ENCODE results near the gene UBE2D4.
"Not testable (repeated sequence)": the region's sequence is repeated elsewhere in the genome, so short reads cannot be mapped to it uniquely, and the experiment has no call there.

The UBE2D4 gene

DNA sequence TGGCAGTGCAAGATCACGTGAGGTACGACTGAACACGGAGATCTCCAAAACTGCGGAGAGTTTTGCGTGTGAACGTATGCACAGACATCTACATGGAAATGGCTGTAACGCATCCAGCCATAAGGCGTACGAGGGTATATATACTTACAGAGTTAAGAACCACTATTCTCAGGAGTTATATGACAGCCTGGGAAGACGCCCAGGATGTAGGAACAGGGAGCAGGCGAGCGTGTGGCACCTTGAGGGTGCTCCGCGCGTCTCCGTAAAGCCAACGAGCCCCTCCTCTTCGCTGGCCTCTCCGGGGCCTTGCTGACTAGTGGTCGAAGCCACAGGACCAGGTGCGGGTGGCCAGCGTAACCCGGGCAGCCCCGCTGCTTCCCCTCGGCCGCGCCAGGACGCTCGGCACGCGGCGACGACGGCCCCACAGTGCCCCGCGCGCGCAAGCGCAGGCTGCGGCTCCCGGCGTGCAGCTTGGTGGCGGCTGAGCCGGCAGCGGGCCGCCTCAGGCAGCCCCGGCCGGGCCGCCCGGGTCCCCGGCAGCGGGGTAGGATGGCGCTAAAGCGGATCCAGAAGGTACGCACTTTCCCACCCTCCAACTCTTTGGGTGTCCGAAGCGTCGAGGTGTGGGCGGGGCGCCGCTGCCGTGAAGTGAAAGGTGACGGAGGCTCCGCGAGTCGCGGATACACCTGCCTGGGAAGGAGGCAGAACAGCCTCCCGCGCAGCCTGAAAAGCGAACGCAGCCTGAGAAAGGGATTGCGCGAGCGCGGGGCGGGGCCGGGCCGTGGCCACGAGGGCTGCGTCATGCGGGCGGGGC, at the start of gene UBE2D4:
Gene UBE2D4, plus strand, starts transcription at position 453 of the 814 bp plus-strand sequence. Its CDS starts 97 bp downstream, at position 550.
- DNase-seq (ENCODE audit: low spot score): peak; percentile 73

DNA sequence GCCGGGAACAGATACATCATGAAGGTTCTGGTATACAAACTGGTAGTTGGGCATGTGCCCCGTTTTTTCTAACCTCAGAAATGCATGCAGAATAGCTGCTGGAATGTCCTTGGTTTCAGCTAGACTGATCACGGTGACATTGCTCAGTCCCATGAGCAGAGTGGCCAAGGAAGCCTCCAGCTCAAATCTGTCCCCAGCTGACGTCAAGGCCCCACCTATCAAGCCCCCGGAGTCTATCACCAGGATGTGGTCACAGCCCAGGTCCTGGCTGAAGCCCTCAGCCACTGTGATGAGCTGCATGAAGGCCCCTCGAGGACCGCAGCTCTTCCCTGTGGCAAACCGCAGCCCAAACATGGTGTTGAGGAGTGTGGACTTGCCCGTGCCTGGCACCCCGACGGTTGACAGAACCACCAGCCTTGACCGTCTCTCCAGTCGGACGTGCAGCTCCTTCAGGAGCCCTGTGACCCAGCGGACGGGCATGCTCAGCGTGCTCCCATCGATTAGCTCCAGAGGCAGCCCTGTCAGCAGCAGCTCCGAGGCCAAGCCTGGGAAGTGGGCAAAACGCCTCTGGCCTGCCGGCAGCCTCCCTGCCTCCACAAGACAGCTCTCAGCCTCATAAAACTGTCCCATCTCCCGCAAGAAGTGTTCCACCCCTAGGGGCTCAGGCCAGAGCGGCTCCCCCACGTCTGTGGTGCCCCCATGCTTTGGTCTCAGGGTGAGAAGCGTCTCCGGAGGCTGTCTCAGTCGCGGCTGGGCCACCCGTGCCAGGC, 49.1 kb upstream of the UBE2D4 start:
- DNase-seq (ENCODE audit: low spot score): no peak

DNA sequence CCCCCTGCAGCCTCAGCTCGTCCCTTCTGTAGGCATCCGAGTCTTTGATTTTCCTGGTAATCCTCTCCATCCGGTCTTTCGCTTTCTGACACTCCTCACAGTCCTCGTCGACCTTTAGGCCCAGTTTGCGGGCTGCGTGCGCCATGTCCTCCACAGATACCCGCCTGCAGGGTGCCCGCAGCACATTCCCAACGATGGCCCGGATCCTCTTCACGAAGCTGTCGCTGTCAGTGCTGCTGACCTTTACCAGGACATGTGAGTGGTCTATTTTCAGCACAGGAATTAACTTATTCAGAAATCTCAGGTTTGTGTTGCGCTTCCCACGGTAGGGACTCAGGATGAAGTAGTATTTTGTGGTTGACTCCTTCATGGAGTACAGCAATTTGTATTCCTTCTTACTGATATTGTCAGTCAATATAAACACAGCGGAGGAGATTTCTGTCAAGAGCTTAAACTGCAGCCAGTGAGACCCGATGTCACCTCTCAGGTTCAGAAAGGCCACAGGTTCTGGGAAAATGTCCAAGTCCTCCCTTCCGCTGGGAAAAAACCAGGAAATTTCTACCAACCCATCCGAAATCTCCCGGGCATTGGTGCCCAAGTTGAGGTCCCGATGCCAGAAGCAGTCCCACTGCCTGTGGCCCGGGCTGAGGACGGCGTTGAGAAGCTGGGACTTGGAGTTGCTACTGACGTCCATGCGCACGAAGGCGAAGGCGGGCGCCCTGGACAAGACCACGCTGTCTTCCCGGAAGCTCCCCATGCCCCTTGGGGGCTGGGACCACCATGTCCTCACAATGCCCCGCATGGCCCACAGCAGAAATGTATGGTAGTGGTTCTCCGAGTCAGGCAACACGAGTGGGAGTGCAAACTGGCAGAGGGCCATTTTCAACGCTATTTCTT, 48.0 kb upstream of the UBE2D4 start:
- no peak for DNase-seq (ENCODE audit: low spot score)

DNA sequence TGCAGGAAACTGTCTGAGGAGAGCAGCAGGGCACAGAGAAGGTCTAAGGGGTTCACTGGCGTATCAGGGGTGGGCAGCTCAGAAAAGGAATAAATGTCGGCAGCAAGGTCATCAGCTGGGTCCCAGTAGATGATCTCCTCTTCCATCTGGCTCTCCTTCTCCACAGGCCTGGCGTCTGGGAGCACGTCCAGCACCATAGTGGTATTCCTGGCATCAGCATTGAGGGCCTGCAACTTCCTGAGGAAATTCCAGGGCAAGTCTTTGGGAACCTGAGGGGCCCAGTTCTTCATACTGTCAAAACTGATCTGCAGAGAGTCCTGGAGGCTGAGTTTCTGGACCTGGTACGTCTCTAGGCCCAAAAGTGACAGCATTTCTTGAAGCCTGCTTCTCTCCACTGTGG, 47.4 kb upstream of the UBE2D4 start:
- no peak for DNase-seq (ENCODE audit: low spot score)

DNA sequence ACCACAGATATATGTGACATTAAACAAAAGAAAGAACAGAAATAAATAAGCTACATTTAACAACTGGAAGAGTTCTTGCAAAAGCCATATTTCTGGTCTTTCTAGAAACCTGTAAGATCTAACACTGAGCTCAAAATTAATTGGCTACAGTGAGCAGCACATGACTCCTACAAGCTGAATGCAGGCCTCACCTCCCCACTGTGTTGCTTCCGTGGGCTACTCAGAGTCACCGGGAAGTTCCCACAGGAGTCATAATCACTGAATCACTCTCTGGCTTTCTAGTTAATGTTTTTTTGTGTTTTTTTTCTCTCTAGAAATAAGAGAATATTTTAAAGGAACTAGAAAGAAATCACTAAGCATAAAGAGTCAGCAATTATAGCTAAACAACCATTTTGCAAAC, 46.8 kb upstream of the UBE2D4 start:
- no peak for DNase-seq (ENCODE audit: low spot score)

DNA sequence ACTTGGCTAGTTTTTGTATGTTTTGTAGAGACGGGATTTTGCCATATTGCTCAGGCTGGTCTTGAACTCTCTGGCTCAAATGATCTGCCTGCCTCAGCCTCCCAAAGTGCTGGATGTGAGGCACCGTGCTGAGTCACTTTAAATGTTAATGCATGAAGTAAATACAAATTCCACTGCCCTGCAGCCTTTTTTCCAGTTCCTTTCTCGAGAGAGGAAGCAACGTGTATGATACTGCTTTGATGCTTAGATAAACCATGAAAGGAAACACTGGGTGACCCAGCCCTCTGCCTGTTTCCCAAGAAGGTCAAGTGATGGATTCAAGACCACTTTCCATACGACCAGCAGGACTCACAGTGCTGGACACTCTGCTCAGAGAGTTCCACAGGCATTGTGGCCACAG, 45.6 kb upstream of the UBE2D4 start:
- no peak for DNase-seq (ENCODE audit: low spot score)

DNA sequence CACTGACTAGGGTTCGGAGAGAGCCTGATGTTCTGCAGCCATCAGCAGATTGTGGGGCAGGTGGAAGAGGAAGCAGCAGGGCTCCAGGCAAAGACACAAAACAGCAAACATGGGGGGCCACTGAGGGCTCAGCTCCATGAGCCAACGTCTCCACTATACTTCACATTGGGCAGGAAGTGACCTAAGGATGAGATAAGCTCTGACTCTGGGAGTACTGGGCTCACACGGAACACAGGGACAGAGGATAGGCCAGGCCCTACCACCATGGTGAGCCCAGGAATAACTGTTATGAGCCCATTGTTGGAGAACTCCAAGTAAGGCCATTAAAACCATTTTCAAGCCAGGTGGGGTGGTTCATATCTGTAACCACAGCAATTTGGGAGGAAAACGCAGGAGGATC, 42.0 kb upstream of the UBE2D4 start:
- no peak for DNase-seq (ENCODE audit: low spot score)

DNA sequence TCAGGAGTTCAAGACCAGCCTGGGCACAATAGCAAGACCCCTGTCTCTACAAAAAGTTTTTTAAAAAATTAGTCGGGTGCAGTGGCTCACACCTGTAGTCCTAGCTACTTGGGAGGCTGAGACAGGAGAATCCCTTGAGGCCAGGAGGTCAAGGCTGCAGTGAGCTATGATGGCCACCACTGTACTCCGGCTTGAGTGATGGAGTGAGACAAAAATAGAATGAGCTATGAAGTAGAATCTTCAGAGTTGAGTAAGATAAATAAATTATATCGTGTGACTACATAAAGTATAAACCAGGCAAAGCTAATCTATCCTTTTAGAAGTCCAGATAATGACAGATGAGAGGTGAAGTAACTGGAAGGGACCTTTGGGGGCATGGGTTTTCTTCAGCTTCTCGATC, 41.6 kb upstream of the UBE2D4 start:
- DNase-seq (ENCODE audit: low spot score): no peak

DNA sequence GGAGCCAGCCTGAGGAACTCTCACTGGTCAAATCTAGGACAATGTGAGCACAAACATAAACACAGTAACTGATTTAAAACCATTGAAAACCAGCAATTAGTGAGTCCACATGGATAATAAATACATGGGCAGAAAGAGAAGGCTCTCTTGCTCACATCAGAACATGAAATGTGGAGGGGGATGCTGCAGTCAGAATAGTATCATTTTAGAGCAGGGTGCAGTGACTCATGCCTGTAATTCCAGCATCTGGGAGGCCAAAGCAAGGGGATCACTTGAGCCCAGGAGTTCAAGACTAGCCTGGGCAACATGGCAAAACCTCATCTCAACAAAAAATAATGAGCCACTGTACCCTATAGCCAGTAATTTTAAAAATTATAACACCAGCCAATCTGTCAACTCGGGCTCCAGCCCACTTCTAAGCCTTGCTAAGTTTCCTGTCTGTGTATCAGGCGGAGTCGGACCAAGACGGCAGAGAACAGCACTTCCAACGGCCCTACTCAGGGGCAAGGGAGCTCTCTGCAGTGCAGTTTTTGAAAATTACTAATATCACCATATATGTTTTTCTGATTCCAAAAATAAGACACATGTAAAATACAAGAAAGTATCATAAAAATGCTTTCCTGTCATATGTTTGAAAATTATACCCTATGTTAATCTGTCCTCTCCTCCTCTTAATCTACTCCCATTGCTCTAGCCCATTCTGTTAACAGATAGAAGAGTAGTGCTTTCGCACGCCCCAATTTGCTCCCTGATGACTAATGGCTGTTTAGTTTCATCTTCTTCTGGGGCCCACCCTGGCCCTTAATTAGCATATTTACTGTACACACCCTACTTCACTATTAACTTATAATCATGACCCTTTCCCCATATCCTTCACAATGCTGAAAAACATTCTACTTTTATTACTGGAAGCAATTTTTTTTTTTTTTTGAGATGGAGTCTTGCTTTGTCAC, 37.0 kb upstream of the UBE2D4 start:
- peak; percentile 68 for DNase-seq (ENCODE audit: low spot score)

DNA sequence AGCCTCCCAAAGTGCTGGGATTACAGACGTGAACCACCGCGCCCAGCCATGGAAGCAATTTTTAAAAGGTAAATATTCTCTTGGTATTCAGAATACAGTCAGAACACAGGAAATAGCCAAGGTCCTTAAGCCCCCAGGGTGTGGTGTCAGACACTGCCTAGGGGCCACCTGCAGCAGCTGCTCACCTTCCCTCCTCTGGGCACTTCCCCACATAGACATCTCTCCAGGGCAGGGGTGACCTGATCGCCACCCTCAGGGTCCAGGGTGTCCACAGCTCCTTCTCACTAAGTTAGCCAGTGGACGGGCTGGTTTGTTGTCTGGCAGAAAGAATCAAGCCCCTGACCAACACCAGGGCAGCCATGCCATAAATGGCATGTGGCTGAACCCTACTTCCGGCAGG, 35.8 kb upstream of the UBE2D4 start:
- DNase-seq (ENCODE audit: low spot score): no peak

DNA sequence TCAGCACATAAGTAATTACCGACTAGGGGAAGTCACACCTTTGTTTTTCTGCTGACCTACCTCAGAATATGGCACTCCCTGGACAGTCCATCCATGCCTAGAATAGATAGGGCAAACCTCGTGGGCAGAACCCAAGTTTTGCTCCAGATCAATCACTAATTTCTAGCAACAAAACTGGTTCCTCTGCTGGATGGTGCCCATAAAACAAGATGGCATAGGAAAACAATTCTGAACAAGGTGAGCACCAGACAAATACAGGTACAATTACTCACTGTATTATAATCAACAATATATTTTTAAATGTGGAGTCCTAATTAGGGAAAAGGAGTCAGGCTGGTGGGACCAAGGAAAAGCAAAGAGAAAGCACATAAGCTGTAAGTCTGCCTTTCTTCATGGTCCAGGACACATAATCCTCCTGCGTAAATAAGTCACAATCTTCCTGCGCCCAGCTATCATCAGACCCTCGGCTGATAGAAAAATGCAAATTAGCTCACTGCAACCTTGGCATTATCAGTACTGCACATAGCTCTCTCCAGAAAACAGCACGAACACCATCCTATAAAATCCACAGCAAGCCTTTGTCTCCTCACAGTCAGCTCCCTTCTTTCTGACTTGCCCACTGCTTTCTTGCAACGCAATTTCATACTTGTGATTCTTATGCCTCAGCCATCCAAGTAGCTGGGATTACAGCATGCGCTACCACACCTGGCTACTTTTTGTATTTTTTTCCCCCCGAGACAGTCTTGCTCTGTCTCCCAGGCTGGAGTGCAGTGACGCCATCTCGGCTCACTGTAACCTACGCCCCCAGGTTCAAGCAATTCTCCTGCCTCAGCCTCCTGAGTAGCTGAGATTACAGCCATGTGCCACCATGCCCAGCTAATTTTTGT, 34.9 kb upstream of the UBE2D4 start:
- DNase-seq (ENCODE audit: low spot score): no peak

DNA sequence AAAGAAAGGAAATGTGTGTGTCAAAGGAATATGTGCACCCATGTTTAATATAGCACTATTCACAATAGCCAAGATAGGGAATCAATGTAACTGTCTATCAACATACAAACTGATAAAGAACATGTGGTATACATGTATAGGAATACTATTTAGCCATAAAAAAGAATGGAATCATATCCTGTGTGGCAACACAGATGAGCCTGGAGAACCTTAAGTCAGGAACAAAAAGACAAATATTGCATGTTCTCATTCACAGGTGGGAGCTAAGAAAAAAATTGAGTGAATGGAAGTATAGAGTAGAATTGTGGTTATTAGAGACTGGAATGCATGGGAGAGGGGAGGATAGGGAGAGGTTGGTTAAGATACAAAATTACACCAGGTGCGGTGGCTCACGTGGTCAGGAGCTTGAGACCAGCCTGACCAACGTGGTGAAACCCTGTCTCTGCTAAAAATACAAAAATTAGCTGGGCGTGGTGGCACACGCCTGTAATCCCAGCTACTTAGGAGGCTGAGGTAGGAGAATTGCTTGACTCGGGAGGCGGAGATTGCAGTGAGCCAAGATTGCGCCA, 30.3 kb upstream of the UBE2D4 start:
- DNase-seq (ENCODE audit: low spot score): no peak

DNA sequence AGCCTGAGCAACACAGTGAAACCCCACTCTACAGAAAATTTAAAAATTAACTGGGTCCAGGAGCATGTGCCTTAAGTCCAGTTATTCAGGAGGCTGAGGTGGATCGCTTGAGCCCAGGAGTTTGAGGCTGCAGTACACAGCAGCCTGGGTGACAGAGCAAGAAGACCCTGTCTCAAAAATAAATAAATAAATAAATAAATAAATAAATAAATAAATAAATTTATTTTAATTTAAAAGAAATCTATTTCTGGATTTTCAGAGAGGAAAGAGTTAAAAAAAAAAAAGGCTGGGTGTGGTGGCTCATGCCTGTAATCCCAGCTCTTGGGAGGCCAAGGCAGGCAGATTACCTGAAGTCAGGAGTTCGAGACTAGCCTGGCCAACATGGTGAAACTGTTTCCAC, 27.7 kb upstream of the UBE2D4 start:
- not testable (repeated sequence) for DNase-seq (ENCODE audit: low spot score)

DNA sequence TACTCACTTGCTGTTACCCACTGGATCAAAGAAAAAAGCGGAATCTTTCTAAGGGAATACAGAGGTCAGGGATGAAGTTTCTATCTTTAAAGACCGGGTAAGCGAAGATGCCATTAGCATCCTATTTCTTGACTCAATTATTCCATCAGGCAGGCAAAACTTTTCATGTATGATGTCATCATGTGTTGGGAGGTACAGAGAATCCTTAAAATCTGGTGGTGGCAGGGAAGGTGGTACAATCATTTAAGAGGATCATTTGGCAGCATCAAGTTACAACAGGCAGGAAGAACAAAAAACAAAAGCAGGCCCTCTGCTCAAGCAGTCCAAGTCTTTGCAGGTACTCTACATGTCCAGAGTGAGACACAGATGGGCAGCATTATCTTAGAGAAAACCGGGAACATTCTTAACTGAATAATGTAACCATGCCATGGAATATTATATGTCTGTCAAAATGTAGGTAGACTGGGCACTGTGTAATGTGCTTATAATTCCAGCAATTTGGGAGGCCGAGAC, 23.6 kb upstream of the UBE2D4 start:
- no peak for DNase-seq (ENCODE audit: low spot score)

DNA sequence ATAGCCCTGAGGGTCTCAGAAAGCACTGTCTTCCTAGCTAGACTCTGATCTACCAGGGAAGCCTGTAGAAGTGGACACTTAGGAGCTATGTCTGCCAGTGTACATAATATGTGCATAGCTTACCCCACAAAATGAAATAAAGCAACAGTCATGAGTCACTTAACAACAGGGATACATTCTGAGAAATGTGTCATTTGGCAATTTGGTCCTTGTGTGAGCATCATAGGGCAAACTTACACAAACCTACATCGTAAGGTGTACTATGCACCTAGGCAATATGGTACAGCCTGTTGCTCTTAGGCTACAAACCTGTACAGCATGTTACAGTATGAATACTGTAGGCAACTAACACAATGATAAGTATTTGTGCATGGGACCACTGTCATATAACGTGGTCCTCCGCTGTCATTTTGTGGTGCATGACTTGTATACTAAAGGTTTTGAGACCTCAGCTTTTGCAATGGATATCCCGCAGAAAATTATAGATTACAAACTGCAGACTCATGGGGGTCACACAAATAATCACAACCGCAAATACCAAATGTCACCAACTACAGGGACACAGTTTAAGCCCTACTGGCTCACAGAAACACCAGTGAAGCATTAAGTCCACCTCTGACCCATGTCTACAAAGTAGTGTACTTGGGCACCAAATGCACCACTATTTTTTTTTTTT, 21.6 kb upstream of the UBE2D4 start:
- no peak for DNase-seq (ENCODE audit: low spot score)

DNA sequence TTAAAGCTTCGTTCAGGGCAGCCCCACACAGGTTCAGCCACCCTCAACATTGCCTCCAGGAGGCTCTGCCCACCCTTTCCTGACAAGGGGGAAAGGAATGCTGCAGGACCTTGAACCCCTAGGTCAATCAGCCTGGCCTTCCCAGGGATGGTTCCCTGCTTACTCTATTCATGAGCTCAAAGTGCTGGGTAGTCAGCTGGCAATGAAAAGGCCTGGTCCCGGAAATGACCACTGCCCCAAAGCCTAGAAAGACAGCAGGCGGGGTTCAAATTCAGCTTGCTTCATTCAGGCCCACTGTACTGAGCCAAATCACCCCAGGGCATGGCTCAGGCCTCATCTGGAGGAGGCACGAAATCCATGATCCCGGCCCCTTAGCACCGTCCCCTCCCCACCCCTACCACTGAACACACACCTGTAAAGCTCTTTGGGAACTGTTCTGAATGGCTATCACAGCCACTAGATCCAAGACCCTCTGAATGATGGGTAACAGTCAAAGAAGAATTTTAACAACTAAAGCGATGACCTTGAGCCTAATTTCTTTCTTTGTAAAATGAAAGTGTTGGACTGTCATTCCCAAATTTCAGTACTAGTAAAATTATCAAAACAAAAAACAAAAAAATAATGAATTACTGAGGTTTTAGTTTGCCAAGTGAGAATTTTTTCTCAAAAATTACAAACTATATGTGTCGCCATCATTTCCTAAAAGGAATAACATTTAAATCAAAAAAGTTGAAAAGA, 20.9 kb upstream of the UBE2D4 start:
- no peak for DNase-seq (ENCODE audit: low spot score)

DNA sequence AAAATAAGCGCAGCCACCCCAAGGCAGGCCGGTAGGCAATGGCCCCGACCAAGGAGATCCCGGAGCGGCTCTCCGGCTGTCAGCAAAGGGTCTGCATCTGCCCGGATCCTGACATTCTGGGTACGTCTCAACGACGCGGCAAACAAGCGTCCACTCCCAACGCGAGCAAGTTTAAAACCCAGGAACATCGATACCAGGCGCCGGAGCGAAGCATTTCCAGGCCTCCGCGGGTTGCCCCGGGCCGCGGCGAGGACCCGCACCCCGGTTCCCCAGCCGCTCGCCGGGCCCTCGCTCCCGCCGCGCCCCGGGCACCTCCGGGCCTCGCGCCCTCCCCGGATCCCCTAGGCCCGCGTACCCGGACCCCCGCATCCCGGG, 20.3 kb upstream of the UBE2D4 start:
- no peak for DNase-seq (ENCODE audit: low spot score)

DNA sequence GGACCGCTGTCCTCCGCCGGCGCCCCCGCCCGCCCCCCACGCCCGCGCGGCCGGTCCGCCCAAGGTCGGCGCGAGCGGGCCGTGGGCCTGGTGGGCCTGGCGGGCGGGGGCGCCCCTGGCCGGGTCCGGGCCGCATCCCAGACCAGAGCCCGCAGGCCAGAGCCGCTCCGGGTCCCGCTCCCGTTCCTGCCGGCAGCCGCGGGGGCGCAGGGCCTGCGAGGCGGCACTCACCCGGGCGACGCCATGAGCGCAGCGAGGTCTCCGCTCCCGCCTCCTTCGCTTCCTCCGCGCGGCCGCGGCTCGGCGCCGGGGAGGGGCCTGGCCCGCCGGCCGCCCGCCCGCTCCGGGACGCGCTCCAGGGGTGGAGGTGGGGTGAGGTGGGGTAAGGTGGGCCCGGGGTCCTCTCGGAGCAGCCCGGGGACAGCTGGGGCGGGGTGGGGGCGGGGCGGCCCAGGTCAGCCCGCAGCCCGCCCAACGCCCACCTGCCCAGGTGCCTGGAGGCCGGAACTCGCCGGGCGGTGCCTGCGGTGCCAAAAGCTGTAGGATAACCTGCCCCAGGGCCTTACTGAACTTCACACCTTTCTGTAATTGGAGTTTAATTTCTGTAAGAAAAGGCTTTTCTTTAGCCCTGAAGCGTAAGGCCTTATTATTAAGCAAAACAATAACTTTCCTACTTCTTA, 19.8 kb upstream of the UBE2D4 start, which contains the start of gene URGCP:
Gene URGCP, minus strand, starts transcription at position 266 of the 680 bp plus-strand sequence. Its CDS starts 21 bp downstream, at position 245.
- DNase-seq (ENCODE audit: low spot score): peak; percentile 37

Measured in hematopoietic multipotent progenitor cell treated with erythropoietin and hydrocortisone succinate and interleukin-3 and kit ligand, for 15 days (in vitro differentiated cells).